Pancreas (tissue), 10 donors: ENCODE data around the gene LASP1. TPM values are rescaled to one million over a fixed set of nuclear protein-coding genes. Genes with fewer than 3 reads are reported as not detected.

Experiments
- ATAC-seq, 4 donors: fragments of 200-7000 bp; cut with Tn5 transposase; one replicate each; pipeline versions ENCODE4 v1.8.0 to v1.9.1; 2020; ENCODE audit warnings: mild to moderate bottlenecking in 4 of 4, moderate library complexity in 4 of 4
- DNase-seq, 6 donors: peaks; one replicate each; pipeline ENCODE4 v3.0.0-alpha.2; 2020
- FAIRE-seq: peaks from 2 replicates; lab custom pipeline; 2012; peaks lifted over from hg19 to GRCh38; lab: Jason Lieb, UNC
- H3K27ac ChIP-seq, 4 donors: fragments of 200-600 bp; sonication (generic); 1 replicate in 3 of 4; 2 replicates in 1 of 4; pipeline versions ENCODE4 v1.5.0 to v1.8.0; 2020
- H3K27me3 ChIP-seq, 4 donors: fragments of 200-600 bp; one replicate each; pipeline ENCODE4 v1.8.0; 2021
- H3K36me3 ChIP-seq, 3 donors: fragments of 200-600 bp; sonication (generic) in 1 of 3; one replicate each; pipeline versions ENCODE4 v1.5.0 to v1.8.0; 2020 to 2021
- H3K4me1 ChIP-seq, 3 donors: fragments of 200-600 bp; one replicate each; pipeline ENCODE4 v1.8.0; 2021
- H3K4me3 ChIP-seq, 4 donors: fragments of 200-600 bp; sonication (generic) in 2 of 4; one replicate each; pipeline versions ENCODE4 v1.5.0 to v1.8.0; 2020 to 2021
- H3K9me3 ChIP-seq, 4 donors: fragments of 200-600 bp; one replicate each; pipeline ENCODE4 v1.8.0; 2021
- CTCF ChIP-seq, 4 donors: fragments of 200-600 bp; sonication (generic) in 3 of 4; IDR thresholded peaks; one replicate each; pipeline versions ENCODE4 v1.5.0 to v1.8.0; 2021; ENCODE audit warnings: antibody characterized with exemption in 4 of 4
- WGBS, 2 donors: extraction: QIAGEN DNeasy Blood & Tissue Kit; methylation state at CpG; one replicate each; pipeline ENCODE4 v1.1.7; 2013; 5-methylcytosine and 5-hydroxymethylcytosine counted together
- intact Hi-C, 3 donors: fragments of 100-400 bp; cut with DNase I; formaldehyde crosslinking; loops; one replicate each; pipeline versions ENCODE4 v1.11.1 to v1.14.2; 2022
- polyA plus RNA-seq, 2 donors: library from polyadenylated mRNA; stranded (reverse); fragments of 200-250 nt; gene quantifications; one replicate each; pipeline ENCODE4 v1.2.3, GENCODE V29; 2013
- total RNA-seq, 6 donors: library from RNA; stranded (reverse); fragmentation: NEBNext Ultra II Directional in 4 of 6; extraction: Animal tissue kit (Norgen Biotek cat#: 25700) in 4 of 6; gene quantifications; one replicate each; pipeline versions ENCODE4 v1.2.1 to v1.2.4, GENCODE V29; 2021 to 2023
- donor health status: healthy with polysubstance abuse.
- donor health status: DM: no; HTN: no; CAD: no; lungs with moderate emphysema.
- donor health status: DM: no; HTN: no; CAD: no.
- donor health status: control.
- donor health status: control.
- donor health status: Bipolar disorder and iron deficiency.
- donor health status: DM: yes; HTN: yes; CAD: no.
- donor health status: DM: no; HTN: no; CAD: no.
- donor health status: DM: no; HTN: no; CAD: no.
- donor health status: DM: yes; HTN: yes; CAD: no.

LASP1 gene
- 10 to 100 TPM; 48.2 to 98.6 (median 60.9) TPM for total RNA-seq
- 10 to 100 TPM; 35.7 to 36.0 TPM for polyA plus RNA-seq

GRCh38 chr17:38869526-38870258 lies at the start of gene LASP1:
LASP1 (plus strand) TSS chr17:38870058; CDS start chr17:38870190, 132 bp downstream.
- peak; percentile 86 to 96 (median 90) for DNase-seq
- peak within 1 kb of the TSS; percentile 91 to 95 (median 94) for H3K4me3 ChIP-seq
- H3K27ac ChIP-seq: peak within 1 kb of the TSS; percentile 91 to 92 (median 91)
- peaks cover 28 to 37% (median 28%) of the 10 kb centered on the region in 3 donors for H3K4me1 ChIP-seq
- H3K36me3 ChIP-seq: no peaks in the 10 kb centered on the region
- TF ChIP-seq CTCF (IDR thresholded peaks at IDR 0.05): no peak
- no peaks in the 10 kb centered on the region for H3K9me3 ChIP-seq
- intact Hi-C loops: no loop called here
- peak; percentile 68 to 82 (median 77) for ATAC-seq
- no peak for FAIRE-seq
- H3K27me3 ChIP-seq: no peaks in the 10 kb centered on the region
- WGBS, 2 donors: 0% methylated on average over 66 to 73 of the region's 73 CpGs

DNA sequence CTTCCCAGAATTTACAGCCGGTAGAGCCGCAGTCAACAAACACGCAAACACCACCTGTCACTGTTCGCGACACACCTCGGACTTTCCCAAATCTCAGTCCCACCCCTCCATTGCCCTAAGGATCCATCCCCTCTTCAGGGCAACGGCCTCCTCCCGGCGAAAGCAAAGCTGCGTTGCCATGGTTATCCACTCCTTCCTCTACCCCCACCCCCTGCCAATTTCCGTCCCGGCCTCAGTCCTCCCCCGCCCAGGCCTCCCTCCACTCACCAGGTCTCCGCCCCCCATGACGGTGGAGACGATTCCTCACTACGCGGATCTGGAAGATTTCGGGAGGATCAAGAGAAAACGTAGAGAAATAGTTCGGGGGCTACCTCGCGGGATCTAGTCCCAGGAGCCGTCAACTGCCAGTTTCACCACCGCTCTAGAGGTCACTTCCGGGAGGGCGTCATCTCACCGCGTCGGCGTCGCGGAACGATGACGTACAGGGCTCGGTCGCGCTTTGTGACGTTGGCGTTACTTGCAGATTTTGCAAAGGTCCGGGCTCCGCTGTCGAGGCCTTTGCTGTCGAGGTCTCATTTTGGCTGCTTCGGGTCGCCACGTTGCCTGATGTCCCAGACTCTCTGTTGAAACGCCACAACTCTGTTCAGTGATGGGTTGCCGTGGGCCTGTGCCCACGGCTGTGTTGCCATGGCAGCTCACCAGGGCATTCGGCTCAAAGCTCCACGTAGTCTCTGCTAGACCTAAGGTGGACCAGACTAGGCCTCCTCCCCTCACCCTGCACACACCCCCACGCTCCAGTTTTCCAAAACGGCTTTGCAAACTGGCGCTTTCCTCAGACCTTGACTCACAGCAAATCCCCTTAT lies 44.7 kb upstream of the LASP1 start, which contains the start of gene CWC25:
CWC25 (minus strand) TSS at position 423 of the 863 bp plus-strand sequence; CDS start at position 285, 138 bp downstream.
- Histone ChIP-seq H3K4me1 (peaks cover 0 to 12% (median 5%) of the 10 kb centered on the region in 3 donors), H3K27me3 (no peaks in the 10 kb centered on the region), H3K9me3 (no peaks in the 10 kb centered on the region), H3K4me3 (peak within 1 kb of the TSS; percentile 44 to 86 (median 71)), H3K36me3 (peaks cover 0 to 13% (median 5%) of the 10 kb centered on the region in 3 donors), H3K27ac (peak within 1 kb of the TSS; percentile 92 to 98 (median 96))
- ATAC-seq (peak; percentile 95 to 98 (median 96)), FAIRE-seq (no peak), DNase-seq (peak; percentile 88 to 99 (median 96))
- intact Hi-C loops: no loop called here
- WGBS, 2 donors: 1% methylated on average over 55 of the region's 55 CpGs
- TF ChIP-seq CTCF (IDR thresholded peaks at IDR 0.05): no peak

DNA sequence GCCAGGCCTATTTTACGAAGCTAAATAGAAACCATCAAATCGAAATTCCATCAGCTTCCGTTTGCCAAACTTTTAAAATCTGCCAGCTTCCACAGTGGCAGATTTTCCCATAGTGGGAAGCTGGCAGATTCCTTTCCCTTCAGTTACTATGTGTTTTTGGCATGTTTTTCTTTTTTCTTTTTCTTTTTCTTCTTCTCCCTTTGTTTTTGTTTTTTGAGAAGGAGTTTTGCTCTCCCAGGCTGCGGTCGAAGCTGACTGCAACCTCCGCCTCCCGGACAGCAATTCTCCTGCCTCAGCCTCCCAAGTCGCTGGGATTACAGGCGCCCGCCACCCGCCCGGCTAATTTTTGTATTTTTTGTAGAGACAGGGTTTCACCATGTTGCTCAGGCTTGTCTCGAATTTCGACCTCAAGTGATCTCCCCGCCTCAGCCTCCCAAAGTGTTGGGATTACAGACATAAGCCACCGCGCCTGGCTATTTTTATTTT lies 44.1 kb upstream of the LASP1 start:
- TF ChIP-seq CTCF (IDR thresholded peaks at IDR 0.05): no peak
- no peaks in the 10 kb centered on the region for H3K27me3 ChIP-seq
- peaks cover 0 to 6% (median 0%) of the 10 kb centered on the region in 3 donors for H3K36me3 ChIP-seq
- FAIRE-seq (no peak), DNase-seq (peak in 1 of 6 donors; percentile 21), ATAC-seq (no peak)
- intact Hi-C loops: no loop called here
- peak overlapping the region in 3 of 4 donors; percentile 67 to 86 (median 75) for H3K4me3 ChIP-seq
- no peaks in the 10 kb centered on the region for H3K9me3 ChIP-seq
- peak overlapping the region; percentile 92 to 98 (median 96) for H3K27ac ChIP-seq
- H3K4me1 ChIP-seq: peaks cover 0 to 12% (median 5%) of the 10 kb centered on the region in 3 donors
- WGBS, 2 donors: 81 to 84% methylated on average over 17 of the region's 17 CpGs

DNA sequence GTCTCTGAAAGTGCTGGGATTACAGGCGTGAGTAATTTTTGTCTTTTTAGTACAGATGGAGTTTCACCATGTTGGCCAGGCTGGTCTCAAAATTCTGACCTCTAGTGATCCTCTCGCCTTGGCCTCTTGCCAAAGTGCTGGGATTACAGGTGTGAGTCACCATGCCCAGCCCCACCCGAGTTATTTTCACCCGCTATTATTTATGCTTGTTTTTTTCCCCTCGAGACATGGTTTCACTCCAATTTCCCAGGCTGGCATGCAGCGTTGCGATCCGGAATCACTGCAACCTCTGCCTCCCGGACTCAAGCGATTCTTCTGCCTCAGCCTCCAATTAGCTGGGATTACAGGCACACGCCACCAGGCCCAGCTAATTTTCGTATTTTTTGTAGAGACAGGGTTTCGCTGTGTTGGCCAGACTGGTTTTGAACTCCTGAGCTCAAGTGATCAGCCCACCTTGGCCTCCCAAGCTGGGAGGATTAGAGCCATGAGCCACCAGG lies 25.5 kb upstream of the LASP1 start:
- Histone ChIP-seq H3K36me3 (peaks cover 0 to 14% (median under 1%) of the 10 kb centered on the region in 3 donors), H3K4me3 (no peak overlapping the region), H3K27ac (no peak overlapping the region), H3K9me3 (no peaks in the 10 kb centered on the region), H3K4me1 (no peaks in the 10 kb centered on the region), H3K27me3 (no peaks in the 10 kb centered on the region)
- intact Hi-C loops: no loop called here
- FAIRE-seq: no peak
- peak in 1 of 4 donors; percentile 15 for ATAC-seq
- peak in 2 of 6 donors; percentile 56 to 67 for DNase-seq
- TF ChIP-seq CTCF (IDR thresholded peaks at IDR 0.05): no peak
- WGBS, 2 donors: 68 to 72% methylated on average over 13 of the region's 13 CpGs
